K562 (cell line): ENCODE measurements around the gene RNF41. TPM values are rescaled to one million over a fixed set of nuclear protein-coding genes. Genes with fewer than 3 reads are reported as not detected.

Experiments used
- CBX2 ChIP-seq: fragments of 200-600 bp; sonication (generic); IDR thresholded peaks from one replicate; pipeline ENCODE4 v1.6.1; 2012; ENCODE audit warnings: mild to moderate bottlenecking, low read length, inconsistent platforms; ENCODE audit not compliant: insufficient read depth, poor library complexity, severe bottlenecking
- COPS2 ChIP-seq: fragments of 450-650 bp; conservative IDR thresholded peaks from 2 replicates; pipeline ENCODE4 v1.6.1; 2016; ENCODE audit warnings: mild to moderate bottlenecking, moderate library complexity
- ELF2 ChIP-seq: fragments of 250-450 bp; sonication (Bioruptor Pico); IDR thresholded peaks from 2 replicates; pipeline ENCODE4 v1.5.0; 2021; ENCODE audit warnings: mild to moderate bottlenecking
- KAT8 ChIP-seq: fragments of 450-650 bp; IDR thresholded peaks from 2 replicates; pipeline ENCODE4 v1.6.1; 2016; ENCODE audit warnings: low read depth, mild to moderate bottlenecking
- NUFIP1 ChIP-seq: fragments of 450-650 bp; IDR thresholded peaks from 2 replicates; pipeline ENCODE4 v1.6.1; 2018; ENCODE audit not compliant: partially characterized antibody
- PRDM10 ChIP-seq: fragments of 450-650 bp; IDR thresholded peaks from 2 replicates; pipeline ENCODE4 v1.6.1; 2018; ENCODE audit not compliant: partially characterized antibody
- RBM15 ChIP-seq: fragments of 200-400 bp; formaldehyde crosslinking; IDR thresholded peaks from 2 replicates; pipeline ENCODE4 v1.6.1; 2018; ENCODE audit warnings: mild to moderate bottlenecking, low read length, moderate library complexity; ENCODE audit not compliant: insufficient read depth
- RBM34 ChIP-seq: fragments of 200-400 bp; formaldehyde crosslinking; IDR thresholded peaks from 2 replicates; pipeline ENCODE4 v1.6.1; 2018; ENCODE audit warnings: low read length, borderline replicate concordance; ENCODE audit not compliant: insufficient read depth
- SFPQ ChIP-seq: fragments of 200-400 bp; formaldehyde crosslinking; IDR thresholded peaks from 2 replicates; pipeline ENCODE4 v1.6.1; 2017; ENCODE audit warnings: mild to moderate bottlenecking, low read depth, low read length, moderate library complexity
- SIX5 ChIP-seq, 2 experiments: IDR thresholded peaks; 2 replicates each; pipeline ENCODE4 v1.6.1; 2011; ENCODE audit warnings: low read length in 2 of 2, borderline replicate concordance in 1 of 2, low read depth in 1 of 2, mild to moderate bottlenecking in 1 of 2, moderate library complexity in 1 of 2; ENCODE audit not compliant: insufficient read depth in 1 of 2
- TBP ChIP-seq: optimal IDR thresholded peaks from 2 replicates; pipeline ENCODE3; 2011; ENCODE audit warnings: low read depth, low read length, improper control_type of control experiment
- ZFP36 ChIP-seq: fragments of 150-350 bp; IDR thresholded peaks from 2 replicates; pipeline ENCODE4 v1.6.1; 2018; ENCODE audit warnings: low read length, low read depth; ENCODE audit not compliant: partially characterized antibody
- ZNF239 ChIP-seq: fragments of 250-450 bp; sonication (Bioruptor Pico); IDR thresholded peaks from 2 replicates; pipeline ENCODE4 v1.4.0; 2020; ENCODE audit warnings: mild to moderate bottlenecking
- ZNF707 ChIP-seq: fragments of 250-450 bp; sonication (Bioruptor Pico); conservative IDR thresholded peaks from 2 replicates; pipeline ENCODE4 v1.8.0; 2022; ENCODE audit warnings: inconsistent platforms, mild to moderate bottlenecking, moderate library complexity
- polyA plus RNA-seq, 8 experiments: library from polyadenylated mRNA; depleted of rRNA in 4 of 8; stranded (reverse) in 5 of 8; unstranded in 3 of 8; fragments of >200 nt; fragmentation: Nextera tagmentation in 2 of 8; fragmentation: Illumina TruSeq in 1 of 8; extraction: Ambion mirVana in 2 of 8; extraction: Trizol in 1 of 8; gene quantifications; 2 replicates each; pipeline versions ENCODE4 v1.2.1 to v1.2.3, GENCODE V29; 2011 to 2014; ENCODE audit warnings: inconsistent platforms in 1 of 8, missing spikeins in 1 of 8
- total RNA-seq, 7 experiments: library from RNA; depleted of rRNA in 6 of 7; stranded (reverse); fragments of >200 nt in 6 of 7; fragmentation: Illumina TruSeq in 2 of 7; extraction: Trizol in 2 of 7; gene quantifications; 2 replicates each; pipeline versions ENCODE4 v1.2.1 to v1.2.3, GENCODE V29; 2011 to 2021; ENCODE audit warnings: low replicate concordance in 1 of 7
- TF ChIP-seq, protein P1 (sequence below): sonication (generic); formaldehyde crosslinking; IDR thresholded peaks from 2 replicates; pipeline ENCODE4 v1.8.1; 2022; ENCODE audit warnings: missing genetic modification reagents
- TF ChIP-seq, protein P2 (sequence below): fragments of 450-650 bp; formaldehyde crosslinking; IDR thresholded peaks from 2 replicates; pipeline ENCODE4 v1.4.0; 2020; ENCODE audit warnings: mild to moderate bottlenecking, moderate library complexity
- TF ChIP-seq, protein P3 (sequence below), 2 experiments: fragments of 450-650 bp; conservative IDR thresholded peaks; 2 replicates each; pipeline ENCODE4 v1.6.1; 2017; ENCODE audit warnings: mild to moderate bottlenecking in 2 of 2, moderate library complexity in 2 of 2

The RNF41 gene
- total and polyA plus RNA-seq, 9 of the 15 experiments (the other 6 are each of a cell fraction or from before 2014, with no cell fraction given), result 28.2 to 46.8 (median 33.8) TPM

DNA sequence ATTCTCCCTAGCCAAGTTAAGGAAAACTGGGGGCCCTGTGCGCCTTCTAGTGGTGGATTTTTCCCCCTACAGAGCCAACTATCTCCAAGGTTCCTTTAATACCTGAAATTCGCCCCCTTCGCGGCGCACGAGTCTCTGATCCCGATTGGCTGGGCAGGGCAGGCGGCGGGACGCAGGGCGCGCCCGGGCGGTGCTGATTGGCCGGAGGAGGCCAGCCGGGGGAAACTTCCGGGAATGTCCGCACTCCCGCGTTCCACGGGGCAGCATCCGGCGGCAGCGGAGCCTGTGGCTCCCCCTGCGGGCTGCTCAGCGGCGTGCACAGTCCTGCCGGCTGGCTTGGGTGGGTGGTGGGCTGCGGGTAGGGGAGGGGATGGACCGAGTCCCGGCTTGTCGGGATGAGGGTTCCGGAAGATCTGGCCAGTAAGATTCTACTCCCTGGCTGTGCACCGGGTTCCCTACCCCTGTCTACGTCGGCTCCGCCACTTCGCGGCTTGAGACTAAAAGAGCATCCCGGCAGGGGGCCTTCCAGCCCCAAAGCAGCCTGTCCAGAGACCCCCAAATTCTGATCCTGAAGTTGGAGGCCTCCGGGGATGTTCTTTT is 2.5 kb upstream of the RNF41 start, which contains the start of gene NABP2 (continued):
- TF ChIP-seq COPS2 (no peak), ZFP36 (no peak), ELF2 (CRISPR knock-in tag) (peak; percentile 86), SFPQ (no peak), ZNF707 (no peak), RBM15 (no peak), NUFIP1 (no peak), RBM34 (no peak), SIX5 (IDR thresholded peaks at IDR 0.05; ENCODE audit: borderline replicate concordance in 1 of 2, insufficient read depth in 1 of 2, low read depth in 1 of 2, low read length in 2 of 2) (no peak), PRDM10 (peak; percentile 56), TBP (peak; percentile 41), ZNF239 (CRISPR knock-in tag) (no peak), KAT8 (no peak), CBX2 (no peak)
- TF ChIP-seq, protein P1, sequence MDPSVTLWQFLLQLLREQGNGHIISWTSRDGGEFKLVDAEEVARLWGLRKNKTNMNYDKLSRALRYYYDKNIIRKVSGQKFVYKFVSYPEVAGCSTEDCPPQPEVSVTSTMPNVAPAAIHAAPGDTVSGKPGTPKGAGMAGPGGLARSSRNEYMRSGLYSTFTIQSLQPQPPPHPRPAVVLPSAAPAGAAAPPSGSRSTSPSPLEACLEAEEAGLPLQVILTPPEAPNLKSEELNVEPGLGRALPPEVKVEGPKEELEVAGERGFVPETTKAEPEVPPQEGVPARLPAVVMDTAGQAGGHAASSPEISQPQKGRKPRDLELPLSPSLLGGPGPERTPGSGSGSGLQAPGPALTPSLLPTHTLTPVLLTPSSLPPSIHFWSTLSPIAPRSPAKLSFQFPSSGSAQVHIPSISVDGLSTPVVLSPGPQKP (CRISPR knock-in tag), result no peak
- TF ChIP-seq, protein P2, sequence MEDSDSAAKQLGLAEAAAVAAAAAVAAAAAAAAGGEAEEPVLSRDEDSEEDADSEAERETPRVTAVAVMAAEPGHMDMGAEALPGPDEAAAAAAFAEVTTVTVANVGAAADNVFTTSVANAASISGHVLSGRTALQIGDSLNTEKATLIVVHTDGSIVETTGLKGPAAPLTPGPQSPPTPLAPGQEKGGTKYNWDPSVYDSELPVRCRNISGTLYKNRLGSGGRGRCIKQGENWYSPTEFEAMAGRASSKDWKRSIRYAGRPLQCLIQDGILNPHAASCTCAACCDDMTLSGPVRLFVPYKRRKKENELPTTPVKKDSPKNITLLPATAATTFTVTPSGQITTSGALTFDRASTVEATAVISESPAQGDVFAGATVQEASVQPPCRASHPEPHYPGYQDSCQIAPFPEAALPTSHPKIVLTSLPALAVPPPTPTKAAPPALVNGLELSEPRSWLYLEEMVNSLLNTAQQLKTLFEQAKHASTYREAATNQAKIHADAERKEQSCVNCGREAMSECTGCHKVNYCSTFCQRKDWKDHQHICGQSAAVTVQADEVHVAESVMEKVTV, result peak; percentile 45; the same call in 1 of the 2 replicates
- TF ChIP-seq, protein P3, sequence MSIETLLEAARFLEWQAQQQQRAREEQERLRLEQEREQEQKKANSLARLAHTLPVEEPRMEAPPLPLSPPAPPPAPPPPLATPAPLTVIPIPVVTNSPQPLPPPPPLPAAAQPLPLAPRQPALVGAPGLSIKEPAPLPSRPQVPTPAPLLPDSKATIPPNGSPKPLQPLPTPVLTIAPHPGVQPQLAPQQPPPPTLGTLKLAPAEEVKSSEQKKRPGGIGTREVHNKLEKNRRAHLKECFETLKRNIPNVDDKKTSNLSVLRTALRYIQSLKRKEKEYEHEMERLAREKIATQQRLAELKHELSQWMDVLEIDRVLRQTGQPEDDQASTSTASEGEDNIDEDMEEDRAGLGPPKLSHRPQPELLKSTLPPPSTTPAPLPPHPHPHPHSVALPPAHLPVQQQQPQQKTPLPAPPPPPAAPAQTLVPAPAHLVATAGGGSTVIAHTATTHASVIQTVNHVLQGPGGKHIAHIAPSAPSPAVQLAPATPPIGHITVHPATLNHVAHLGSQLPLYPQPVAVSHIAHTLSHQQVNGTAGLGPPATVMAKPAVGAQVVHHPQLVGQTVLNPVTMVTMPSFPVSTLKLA (conservative IDR thresholded peaks at IDR 0.05), result peak; percentile 88 to 94
